ENCODE results near the gene PLA2G3.

The PLA2G3 gene

DNA sequence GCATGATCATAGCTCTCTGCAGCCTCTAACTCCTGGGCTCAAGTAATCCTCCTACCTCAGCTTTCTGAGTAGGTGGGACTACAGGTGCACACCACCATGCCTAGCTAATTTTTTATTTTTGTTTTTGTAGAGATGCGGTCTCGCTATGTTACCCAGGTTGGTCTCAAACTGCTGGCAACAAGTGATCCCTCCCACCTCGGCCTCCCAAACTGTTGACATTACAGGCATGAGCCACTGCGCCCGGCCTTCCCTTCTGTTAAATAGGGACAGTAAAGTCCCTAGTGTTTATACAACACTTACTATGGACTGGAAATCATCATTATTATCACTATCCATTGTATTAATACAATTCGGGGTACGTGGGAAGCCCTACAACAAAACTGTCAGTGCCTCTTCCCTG lies 45.6 kb downstream of the PLA2G3 start:
- no peak overlapping the region for H3K4me3 ChIP-seq (ENCODE audit: low read length)
- H3K27ac ChIP-seq (ENCODE audit: low read length): no peak overlapping the region
- H3K9me3 ChIP-seq (ENCODE audit: control insufficient read depth, insufficient read depth, low read length): no peaks in the 10 kb centered on the region
- DNase-seq (ENCODE audit: low read depth, low spot score): no peak
- no peaks in the 10 kb centered on the region for H3K36me3 ChIP-seq (ENCODE audit: control insufficient read depth, insufficient read depth, low read length)
- no CpG with 5 or more reads among the region's 7 CpGs for WGBS (ENCODE audit: insufficient coverage, insufficient read length)
- H3K4me1 ChIP-seq (ENCODE audit: control insufficient read depth, insufficient read depth, low read length): peaks cover 8% of the 10 kb centered on the region
- H3K27me3 ChIP-seq (ENCODE audit: control insufficient read depth, insufficient read depth, low read length): no peaks in the 10 kb centered on the region

DNA sequence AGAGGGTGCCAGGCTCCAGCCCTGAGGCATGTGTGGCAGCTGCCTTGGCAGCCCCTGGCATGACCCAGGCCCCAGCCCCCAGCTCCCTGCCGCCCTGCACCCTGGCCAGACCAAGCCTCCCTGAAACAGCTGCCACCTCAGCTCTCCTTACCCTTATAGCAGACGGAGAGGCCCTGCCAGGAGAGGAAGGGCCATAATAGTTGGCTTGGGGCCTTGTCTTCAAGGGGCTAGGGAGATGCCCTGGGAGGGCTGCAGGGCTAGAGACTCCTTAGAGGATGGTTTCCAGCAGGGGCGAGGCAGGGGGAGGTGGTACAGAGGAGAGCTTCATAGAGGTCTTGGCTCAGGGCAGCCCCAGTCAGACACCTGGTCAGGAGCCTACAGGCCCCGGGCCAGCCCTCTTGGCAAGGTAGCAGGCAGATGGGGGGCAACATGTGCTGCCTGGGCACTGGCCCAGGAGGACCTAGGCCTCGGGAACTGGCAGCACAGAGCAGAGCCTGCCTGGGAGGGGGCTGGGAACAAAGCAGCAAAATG lies 46.2 kb downstream of the PLA2G3 start:
- Histone ChIP-seq H3K27me3 (ENCODE audit: control insufficient read depth, insufficient read depth, low read length) (no peaks in the 10 kb centered on the region), H3K27ac (ENCODE audit: low read length) (no peak overlapping the region), H3K4me3 (ENCODE audit: low read length) (no peak overlapping the region), H3K36me3 (ENCODE audit: control insufficient read depth, insufficient read depth, low read length) (no peaks in the 10 kb centered on the region), H3K4me1 (ENCODE audit: control insufficient read depth, insufficient read depth, low read length) (peaks cover 7% of the 10 kb centered on the region), H3K9me3 (ENCODE audit: control insufficient read depth, insufficient read depth, low read length) (no peaks in the 10 kb centered on the region)
- DNase-seq (ENCODE audit: low read depth, low spot score): no peak
- no CpG with 5 or more reads among the region's 5 CpGs for WGBS (ENCODE audit: insufficient coverage, insufficient read length)

DNA sequence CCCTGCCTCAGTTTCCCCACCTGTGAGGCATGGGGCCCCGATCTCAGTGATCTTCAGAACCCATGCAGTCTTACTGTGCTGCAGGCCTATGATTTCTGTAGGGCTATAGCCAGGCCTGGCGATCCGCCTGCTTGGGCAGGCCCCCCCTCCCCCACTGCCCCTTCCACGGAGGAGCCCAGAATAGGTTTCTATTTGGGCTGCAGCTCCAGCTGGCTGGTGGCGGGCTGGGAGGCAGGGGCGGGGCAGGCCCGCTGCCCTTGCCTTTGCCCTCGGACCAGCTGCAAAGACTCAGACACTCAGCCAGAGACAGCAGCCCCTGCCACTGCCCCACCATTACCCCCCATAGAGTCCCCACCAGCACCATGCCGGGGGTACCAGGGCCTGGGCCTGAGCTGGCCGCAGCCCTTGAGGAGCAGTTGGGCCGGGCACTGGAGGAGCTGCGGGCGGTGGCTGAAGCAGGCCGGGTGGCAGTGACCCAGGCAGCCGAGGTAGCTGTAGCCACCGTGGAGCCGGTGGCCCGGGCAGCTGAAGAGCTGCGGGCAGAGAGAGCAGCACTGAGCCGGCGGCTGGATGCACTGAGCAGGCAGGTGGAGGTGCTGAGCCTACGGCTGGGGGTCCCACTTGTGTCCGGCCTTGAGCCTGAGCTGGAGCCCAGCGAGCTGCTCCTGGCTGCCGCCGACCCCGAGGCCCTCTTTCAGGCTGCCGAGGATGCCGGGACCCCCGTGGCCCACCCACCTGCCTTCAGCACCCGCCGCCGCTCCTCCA lies 47.0 kb downstream of the PLA2G3 start:
- Histone ChIP-seq H3K9me3 (ENCODE audit: control insufficient read depth, insufficient read depth, low read length) (no peaks in the 10 kb centered on the region), H3K4me1 (ENCODE audit: control insufficient read depth, insufficient read depth, low read length) (peaks cover 5% of the 10 kb centered on the region), H3K4me3 (ENCODE audit: low read length) (no peak overlapping the region), H3K36me3 (ENCODE audit: control insufficient read depth, insufficient read depth, low read length) (no peaks in the 10 kb centered on the region), H3K27me3 (ENCODE audit: control insufficient read depth, insufficient read depth, low read length) (no peaks in the 10 kb centered on the region), H3K27ac (ENCODE audit: low read length) (no peak overlapping the region)
- WGBS (ENCODE audit: insufficient coverage, insufficient read length): no CpG with 5 or more reads among the region's 33 CpGs
- DNase-seq (ENCODE audit: low read depth, low spot score): no peak

DNA sequence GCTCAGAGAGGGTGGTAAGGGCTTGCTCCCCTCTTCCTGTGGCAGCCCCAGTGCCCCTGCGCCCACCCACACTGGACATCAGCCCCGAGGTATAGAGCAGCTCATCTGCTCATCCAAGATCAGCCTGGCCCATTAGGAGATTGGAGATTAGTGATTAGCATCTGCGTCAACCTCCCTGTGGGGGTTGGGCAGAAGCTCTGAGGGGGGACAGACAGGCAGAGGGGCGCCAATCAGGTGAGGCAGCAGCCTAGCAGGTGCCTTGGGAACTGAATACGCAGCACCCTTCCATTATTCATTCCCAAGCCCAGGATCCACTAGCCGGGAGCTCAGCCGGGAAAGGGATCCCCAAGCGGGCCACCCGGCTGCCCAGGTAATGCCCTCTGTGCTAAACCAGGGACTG lies 48.1 kb downstream of the PLA2G3 start:
- DNase-seq (ENCODE audit: low read depth, low spot score): no peak
- no CpG with 5 or more reads among the region's 9 CpGs for WGBS (ENCODE audit: insufficient coverage, insufficient read length)
- no peaks in the 10 kb centered on the region for H3K27me3 ChIP-seq (ENCODE audit: control insufficient read depth, insufficient read depth, low read length)
- peaks cover 5% of the 10 kb centered on the region for H3K4me1 ChIP-seq (ENCODE audit: control insufficient read depth, insufficient read depth, low read length)
- H3K9me3 ChIP-seq (ENCODE audit: control insufficient read depth, insufficient read depth, low read length): no peaks in the 10 kb centered on the region
- H3K4me3 ChIP-seq (ENCODE audit: low read length): no peak overlapping the region
- H3K27ac ChIP-seq (ENCODE audit: low read length): no peak overlapping the region
- no peaks in the 10 kb centered on the region for H3K36me3 ChIP-seq (ENCODE audit: control insufficient read depth, insufficient read depth, low read length)

DNA sequence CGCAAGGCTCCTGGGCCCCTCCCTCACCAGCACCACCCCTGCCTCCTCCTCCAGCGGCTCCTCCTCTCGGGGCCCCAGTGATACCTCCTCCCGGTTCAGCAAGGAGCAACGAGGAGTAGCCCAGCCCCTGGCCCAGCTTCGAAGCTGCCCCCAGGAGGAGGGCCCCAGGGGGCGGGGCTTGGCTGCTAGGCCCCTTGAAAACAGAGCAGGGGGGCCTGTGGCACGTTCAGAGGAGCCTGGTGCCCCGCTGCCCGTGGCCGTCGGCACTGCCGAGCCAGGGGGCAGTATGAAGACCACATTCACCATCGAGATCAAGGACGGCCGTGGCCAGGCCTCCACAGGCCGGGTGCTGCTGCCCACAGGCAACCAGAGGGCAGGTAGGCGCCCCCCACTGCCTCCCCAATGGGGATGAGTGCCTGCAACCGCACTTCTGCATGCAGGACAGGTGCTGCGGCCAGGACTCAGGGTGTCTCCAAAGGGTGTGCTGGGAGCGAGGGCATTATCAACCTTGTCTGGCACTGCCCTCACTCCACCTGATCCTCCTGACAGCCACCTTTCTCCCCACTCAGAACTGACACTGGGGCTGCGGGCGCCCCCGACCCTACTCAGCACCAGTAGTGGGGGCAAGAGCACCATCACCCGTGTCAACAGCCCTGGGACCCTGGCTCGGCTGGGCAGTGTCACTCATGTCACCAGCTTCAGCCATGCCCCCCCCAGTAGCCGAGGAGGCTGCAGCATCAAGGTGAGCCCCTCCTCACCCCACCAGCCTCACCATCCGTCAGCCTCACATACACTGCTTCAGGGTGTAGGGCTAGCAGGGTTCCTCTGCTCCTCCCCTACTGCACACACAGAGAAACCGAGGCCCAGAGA lies 49.0 kb downstream of the PLA2G3 start:
- Histone ChIP-seq H3K27me3 (ENCODE audit: control insufficient read depth, insufficient read depth, low read length) (no peaks in the 10 kb centered on the region), H3K4me3 (ENCODE audit: low read length) (no peak overlapping the region), H3K9me3 (ENCODE audit: control insufficient read depth, insufficient read depth, low read length) (no peaks in the 10 kb centered on the region), H3K36me3 (ENCODE audit: control insufficient read depth, insufficient read depth, low read length) (no peaks in the 10 kb centered on the region), H3K27ac (ENCODE audit: low read length) (no peak overlapping the region), H3K4me1 (ENCODE audit: control insufficient read depth, insufficient read depth, low read length) (peaks cover 3% of the 10 kb centered on the region; the same call in 1 of the 2 replicates)
- DNase-seq (ENCODE audit: low read depth, low spot score): no peak
- WGBS (ENCODE audit: insufficient coverage, insufficient read length): no CpG with 5 or more reads among the region's 29 CpGs

DNA sequence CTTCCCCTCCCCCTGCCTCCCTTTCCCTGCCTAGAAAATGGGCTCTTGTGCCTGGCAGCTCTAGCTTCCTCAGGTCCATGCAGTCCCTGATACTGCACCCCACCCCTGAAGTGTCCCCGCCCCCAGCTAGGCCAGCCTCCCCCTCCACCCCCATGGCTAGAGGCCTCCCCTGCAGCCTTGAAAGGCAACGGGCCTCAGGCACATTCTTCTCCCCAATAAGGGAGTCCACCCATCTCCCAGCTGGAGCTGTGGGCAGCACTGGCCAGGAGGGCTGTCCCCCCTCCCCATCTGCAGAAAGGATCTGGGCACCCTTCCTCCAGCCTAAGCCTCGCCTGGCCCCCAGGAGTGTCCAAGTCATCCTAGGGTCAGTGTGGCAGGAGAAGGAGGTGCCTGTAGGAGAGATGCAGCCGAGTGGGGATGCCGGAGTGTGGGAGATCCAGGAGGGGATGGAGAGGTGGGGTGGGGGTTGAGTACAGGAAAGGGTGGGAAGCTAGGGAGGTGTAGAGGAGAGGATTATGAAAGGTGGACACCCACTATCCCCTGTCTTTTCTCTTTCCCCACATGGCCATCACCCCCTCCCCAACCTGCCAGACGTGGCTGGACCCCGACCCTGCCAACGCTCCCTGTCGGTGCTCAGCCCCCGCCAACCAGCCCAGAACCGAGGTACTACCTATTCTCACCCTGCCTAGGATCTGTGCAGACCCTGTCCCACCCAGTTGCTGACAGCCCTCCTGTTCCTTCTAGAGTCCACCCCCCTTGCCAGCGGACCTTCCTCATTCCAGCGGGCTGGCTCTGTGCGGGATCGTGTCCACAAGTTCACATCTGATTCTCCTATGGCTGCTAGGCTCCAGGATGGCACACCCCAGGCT lies 49.9 kb downstream of the PLA2G3 start:
- Histone ChIP-seq H3K27me3 (ENCODE audit: control insufficient read depth, insufficient read depth, low read length) (no peaks in the 10 kb centered on the region), H3K36me3 (ENCODE audit: control insufficient read depth, insufficient read depth, low read length) (no peaks in the 10 kb centered on the region), H3K4me1 (ENCODE audit: control insufficient read depth, insufficient read depth, low read length) (peaks cover 3% of the 10 kb centered on the region; the same call in 1 of the 2 replicates), H3K9me3 (ENCODE audit: control insufficient read depth, insufficient read depth, low read length) (no peaks in the 10 kb centered on the region), H3K4me3 (ENCODE audit: low read length) (no peak overlapping the region), H3K27ac (ENCODE audit: low read length) (no peak overlapping the region)
- WGBS (ENCODE audit: insufficient coverage, insufficient read length): no CpG with 5 or more reads among the region's 15 CpGs
- DNase-seq (ENCODE audit: low read depth, low spot score): no peak

DNA sequence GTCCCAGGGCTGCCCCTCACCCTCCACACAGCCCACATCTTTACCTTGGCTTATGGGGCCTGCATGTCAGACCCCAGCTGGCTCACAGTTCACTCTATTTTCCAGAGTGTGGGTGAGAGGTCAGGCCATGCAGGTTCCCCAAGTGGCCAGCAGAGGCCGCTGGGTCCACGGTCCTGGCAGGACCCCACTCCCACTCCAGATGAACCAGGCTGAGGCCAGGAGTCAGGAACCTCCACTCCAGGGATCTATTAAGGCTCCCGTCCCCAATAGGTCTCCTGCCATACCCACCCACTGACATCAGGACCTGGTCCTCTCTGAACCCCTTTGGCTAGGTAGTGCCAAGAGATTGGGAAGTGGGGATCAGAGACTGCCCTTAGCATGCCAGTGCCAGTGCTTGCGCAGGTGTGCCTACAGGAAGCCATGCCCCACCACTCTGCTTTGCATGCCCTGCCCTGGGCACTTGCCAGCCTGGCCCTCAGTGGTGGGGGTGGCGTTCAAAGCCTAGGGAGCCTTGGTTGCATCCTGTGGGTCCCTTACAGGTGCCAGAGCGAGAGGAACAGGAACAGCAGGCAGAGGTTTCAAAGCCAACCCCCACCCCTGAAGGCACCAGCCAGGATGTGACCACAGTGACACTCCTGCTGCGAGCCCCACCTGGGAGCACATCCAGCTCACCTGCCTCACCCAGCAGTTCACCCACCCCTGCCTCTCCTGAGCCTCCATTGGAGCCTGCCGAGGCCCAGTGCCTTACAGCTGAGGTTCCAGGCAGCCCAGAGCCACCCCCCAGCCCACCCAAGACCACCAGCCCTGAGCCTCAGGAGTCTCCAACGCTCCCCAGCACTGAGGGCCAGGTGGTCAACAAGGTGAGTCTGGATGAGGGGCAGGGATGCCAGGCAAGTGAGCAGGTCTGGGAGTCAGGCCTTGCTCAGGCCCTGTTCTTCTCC lies 50.9 kb downstream of the PLA2G3 start:
- no CpG with 5 or more reads among the region's 9 CpGs for WGBS (ENCODE audit: insufficient coverage, insufficient read length)
- Histone ChIP-seq H3K9me3 (ENCODE audit: control insufficient read depth, insufficient read depth, low read length) (no peaks in the 10 kb centered on the region), H3K4me1 (ENCODE audit: control insufficient read depth, insufficient read depth, low read length) (peaks cover 3% of the 10 kb centered on the region; the same call in 1 of the 2 replicates), H3K27ac (ENCODE audit: low read length) (no peak overlapping the region), H3K36me3 (ENCODE audit: control insufficient read depth, insufficient read depth, low read length) (no peaks in the 10 kb centered on the region), H3K27me3 (ENCODE audit: control insufficient read depth, insufficient read depth, low read length) (no peaks in the 10 kb centered on the region), H3K4me3 (ENCODE audit: low read length) (no peak overlapping the region)
- DNase-seq (ENCODE audit: low read depth, low spot score): no peak

DNA sequence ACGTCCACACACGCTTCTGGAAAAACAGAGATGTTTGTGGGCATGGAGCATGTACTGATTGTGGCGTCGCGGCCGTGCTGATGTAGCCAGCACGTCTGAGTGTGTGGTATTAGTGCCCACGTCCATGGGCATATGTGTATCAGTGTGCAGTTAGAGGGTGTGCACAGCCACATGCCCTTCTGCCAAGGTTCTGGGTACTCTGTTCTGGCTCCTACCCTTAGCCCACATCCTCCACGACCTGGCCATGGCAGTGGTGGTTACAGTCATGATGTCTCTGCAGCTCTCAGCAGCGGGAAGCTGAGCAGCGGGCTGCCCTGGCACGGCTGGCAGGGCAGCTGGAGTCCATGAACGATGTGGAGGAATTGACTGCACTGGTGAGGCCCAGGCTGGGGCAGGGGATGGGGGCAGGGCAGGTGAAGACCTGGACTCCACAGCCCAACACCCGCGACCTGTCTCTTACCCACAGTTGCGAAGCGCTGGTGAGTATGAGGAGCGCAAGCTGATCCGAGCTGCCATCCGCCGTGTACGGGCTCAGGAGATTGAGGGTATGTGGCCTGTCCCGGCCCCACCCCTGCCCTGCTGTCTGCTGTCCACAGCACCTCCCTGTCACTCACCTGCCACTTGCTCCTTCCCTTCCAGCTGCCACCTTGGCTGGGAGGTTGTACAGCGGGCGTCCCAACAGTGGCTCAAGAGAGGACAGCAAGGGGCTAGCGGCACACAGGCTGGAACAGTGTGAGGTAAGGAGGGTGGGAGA lies 51.9 kb downstream of the PLA2G3 start:
- H3K9me3 ChIP-seq (ENCODE audit: control insufficient read depth, insufficient read depth, low read length): no peaks in the 10 kb centered on the region
- no peaks in the 10 kb centered on the region for H3K27me3 ChIP-seq (ENCODE audit: control insufficient read depth, insufficient read depth, low read length)
- peaks cover 6% of the 10 kb centered on the region for H3K4me1 ChIP-seq (ENCODE audit: control insufficient read depth, insufficient read depth, low read length)
- H3K27ac ChIP-seq (ENCODE audit: low read length): no peak overlapping the region
- no peak for DNase-seq (ENCODE audit: low read depth, low spot score)
- H3K4me3 ChIP-seq (ENCODE audit: low read length): no peak overlapping the region
- H3K36me3 ChIP-seq (ENCODE audit: control insufficient read depth, insufficient read depth, low read length): no peaks in the 10 kb centered on the region
- no CpG with 5 or more reads among the region's 26 CpGs for WGBS (ENCODE audit: insufficient coverage, insufficient read length)

DNA sequence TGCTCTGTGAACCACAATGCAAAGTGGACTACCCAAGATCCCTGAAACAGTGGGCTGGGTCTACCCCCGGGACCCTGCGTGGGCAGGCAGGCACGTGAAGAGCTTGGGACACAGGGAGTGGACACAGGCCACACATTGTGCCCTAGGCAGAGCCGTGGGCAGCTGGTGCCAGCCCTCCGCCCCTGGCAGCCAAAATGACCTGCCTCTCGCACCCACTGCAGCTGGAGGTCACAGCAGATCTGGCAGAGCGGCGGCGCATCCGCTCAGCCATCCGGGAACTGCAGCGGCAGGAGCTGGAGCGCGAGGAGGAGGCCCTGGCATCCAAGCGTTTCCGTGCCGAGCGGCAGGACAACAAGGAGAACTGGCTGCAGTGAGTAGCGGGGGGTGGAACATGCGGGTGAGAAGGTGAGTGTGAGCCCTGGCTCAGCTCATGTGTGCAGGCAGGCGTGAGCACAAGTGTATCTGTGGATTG lies 52.5 kb downstream of the PLA2G3 start:
- Histone ChIP-seq H3K4me3 (ENCODE audit: low read length) (no peak overlapping the region), H3K9me3 (ENCODE audit: control insufficient read depth, insufficient read depth, low read length) (no peaks in the 10 kb centered on the region), H3K4me1 (ENCODE audit: control insufficient read depth, insufficient read depth, low read length) (peaks cover 9% of the 10 kb centered on the region), H3K27ac (ENCODE audit: low read length) (no peak overlapping the region), H3K36me3 (ENCODE audit: control insufficient read depth, insufficient read depth, low read length) (no peaks in the 10 kb centered on the region), H3K27me3 (ENCODE audit: control insufficient read depth, insufficient read depth, low read length) (no peaks in the 10 kb centered on the region)
- no peak for DNase-seq (ENCODE audit: low read depth, low spot score)
- no CpG with 5 or more reads among the region's 21 CpGs for WGBS (ENCODE audit: insufficient coverage, insufficient read length)
